ENCODE measurements around the gene MPP7.
A peak's percentile ranks its signal among the peaks of the same experiment; 100 is the strongest.

Gene MPP7

GRCh38 chr10:28304032-28304571 is 1.2 kb upstream of the MPP7 start:
- no peak for DNase-seq

- DNase-seq = no peak
Observed at GRCh38 chr10:28302012-28302637, 739 bp downstream of the MPP7 start.

- DNase-seq = peak; percentile 52
Observed at GRCh38 chr10:28300027-28300426, 2.8 kb downstream of the MPP7 start.

GRCh38 chr10:28298951-28299350 is 3.9 kb downstream of the MPP7 start:
- no peak for DNase-seq

GRCh38 chr10:28296023-28296422 is 6.8 kb downstream of the MPP7 start:
- no peak for DNase-seq

GRCh38 chr10:28295336-28295735 is 7.5 kb downstream of the MPP7 start:
- DNase-seq = no peak

- DNase-seq = no peak
Observed at GRCh38 chr10:28294809-28295208, 8.1 kb downstream of the MPP7 start.

- no peak for DNase-seq
Observed at GRCh38 chr10:28294169-28294532, 8.7 kb downstream of the MPP7 start.

GRCh38 chr10:28293236-28294168 is 9.4 kb downstream of the MPP7 start:
- DNase-seq = no peak

- DNase-seq = peak; percentile 28
Observed at GRCh38 chr10:28291881-28292297, 11.0 kb downstream of the MPP7 start.

GRCh38 chr10:28285816-28286215 is 17.0 kb downstream of the MPP7 start:
- DNase-seq = no peak

GRCh38 chr10:28284126-28284525 is 18.7 kb downstream of the MPP7 start:
- no peak for DNase-seq

GRCh38 chr10:28283251-28283650 is 19.6 kb downstream of the MPP7 start:
- DNase-seq = no peak

- no peak for DNase-seq
Observed at GRCh38 chr10:28282336-28282735, 20.5 kb downstream of the MPP7 start.

GRCh38 chr10:28281726-28282315 is 21.0 kb downstream of the MPP7 start:
- DNase-seq = no peak

- no peak for DNase-seq
Observed at GRCh38 chr10:28280652-28281051, 22.2 kb downstream of the MPP7 start.

- no peak for DNase-seq
Observed at GRCh38 chr10:28279878-28280277, 23.0 kb downstream of the MPP7 start.

GRCh38 chr10:28278842-28279241 is 24.0 kb downstream of the MPP7 start:
- DNase-seq = no peak

GRCh38 chr10:28276384-28276783 is 26.5 kb downstream of the MPP7 start:
- no peak for DNase-seq

GRCh38 chr10:28274475-28274874 is 28.4 kb downstream of the MPP7 start:
- DNase-seq = no peak

- DNase-seq = no peak
Observed at GRCh38 chr10:28273343-28273742, 29.5 kb downstream of the MPP7 start.

- DNase-seq = no peak
Observed at GRCh38 chr10:28269842-28270456, 32.9 kb downstream of the MPP7 start.

Data from CD4-positive, alpha-beta T cell treated with Interleukin-6 for 4 hours (primary cell).